ENCODE measurements around the gene UCP3. TPM values are rescaled to one million over a fixed set of nuclear protein-coding genes. Genes with fewer than 3 reads are reported as not detected.

Gene UCP3
- total and polyA plus RNA-seq, 7 donors, result 8.9 to 587 (median 202) TPM

- WGBS, 3 donors, result 27 to 53% (median 31%) methylated on average over 4 of the region's 4 CpGs
- H3K9me3 ChIP-seq, result no peaks in the 10 kb centered on the region
- TF ChIP-seq, protein P1, sequence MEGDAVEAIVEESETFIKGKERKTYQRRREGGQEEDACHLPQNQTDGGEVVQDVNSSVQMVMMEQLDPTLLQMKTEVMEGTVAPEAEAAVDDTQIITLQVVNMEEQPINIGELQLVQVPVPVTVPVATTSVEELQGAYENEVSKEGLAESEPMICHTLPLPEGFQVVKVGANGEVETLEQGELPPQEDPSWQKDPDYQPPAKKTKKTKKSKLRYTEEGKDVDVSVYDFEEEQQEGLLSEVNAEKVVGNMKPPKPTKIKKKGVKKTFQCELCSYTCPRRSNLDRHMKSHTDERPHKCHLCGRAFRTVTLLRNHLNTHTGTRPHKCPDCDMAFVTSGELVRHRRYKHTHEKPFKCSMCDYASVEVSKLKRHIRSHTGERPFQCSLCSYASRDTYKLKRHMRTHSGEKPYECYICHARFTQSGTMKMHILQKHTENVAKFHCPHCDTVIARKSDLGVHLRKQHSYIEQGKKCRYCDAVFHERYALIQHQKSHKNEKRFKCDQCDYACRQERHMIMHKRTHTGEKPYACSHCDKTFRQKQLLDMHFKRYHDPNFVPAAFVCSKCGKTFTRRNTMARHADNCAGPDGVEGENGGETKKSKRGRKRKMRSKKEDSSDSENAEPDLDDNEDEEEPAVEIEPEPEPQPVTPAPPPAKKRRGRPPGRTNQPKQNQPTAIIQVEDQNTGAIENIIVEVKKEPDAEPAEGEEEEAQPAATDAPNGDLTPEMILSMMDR (IDR thresholded peaks at IDR 0.05), result no peak
- H3K27ac ChIP-seq, result peak overlapping the region; percentile 96
- peak overlapping the region; percentile 47 for H3K4me3 ChIP-seq
- H3K27me3 ChIP-seq (ENCODE audit: insufficient read depth in 3 of 3, low read length in 2 of 3), result no peaks in the 10 kb centered on the region
- H3K4me1 ChIP-seq, result peaks cover 41% of the 10 kb centered on the region
- peak in 1 of 2 donors; percentile 56 for DNase-seq
- peaks cover 0 to 12% of the 10 kb centered on the region in 2 donors for H3K36me3 ChIP-seq (ENCODE audit: insufficient read depth in 1 of 2, low read depth in 1 of 2)
- peak; percentile 25 to 60 (median 28) for ATAC-seq
- intact Hi-C loops (cut with DNase I), result no loop called here
These were observed 10.3 kb upstream of the UCP3 start for GRCh38 chr11:74019104-74019738.

DNA sequence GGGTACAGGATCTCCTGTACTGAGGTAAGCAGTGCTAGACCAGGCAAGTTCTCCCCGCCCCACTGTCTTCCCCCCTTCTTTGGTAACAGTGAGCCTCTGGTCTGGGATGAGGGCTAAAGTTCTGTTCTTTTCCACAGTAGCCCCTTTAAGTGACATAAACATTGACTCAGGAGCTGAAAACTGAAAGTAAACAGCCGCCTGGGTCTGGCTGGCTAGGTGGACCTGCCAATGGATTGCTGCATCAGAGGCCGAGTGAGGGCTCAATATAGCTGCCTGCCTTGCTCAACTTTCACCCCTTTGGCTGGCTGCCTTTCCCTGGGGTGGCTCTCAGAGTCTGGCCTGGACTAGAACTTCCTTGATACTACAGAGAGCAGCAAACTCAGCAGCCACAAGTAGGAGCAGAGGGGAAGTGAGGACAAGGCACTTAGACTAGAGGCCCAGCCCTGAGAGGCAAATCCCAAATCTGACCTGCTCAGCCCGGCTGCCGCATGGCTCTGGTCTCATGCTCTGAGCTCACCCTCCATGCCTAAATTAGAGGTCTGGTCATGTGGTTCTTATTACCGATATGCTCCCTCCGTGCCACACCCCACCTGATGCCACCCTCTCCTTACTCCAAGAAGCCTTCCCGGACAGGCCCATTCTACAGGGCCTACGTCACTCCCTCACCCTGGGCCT is 9.6 kb upstream of the UCP3 start:
- 19 to 33% (median 19%) methylated on average over 9 of the region's 9 CpGs for WGBS, 3 donors
- Histone ChIP-seq H3K27me3 (ENCODE audit: insufficient read depth in 3 of 3, low read length in 2 of 3) (no peaks in the 10 kb centered on the region), H3K9me3 (no peaks in the 10 kb centered on the region), H3K4me1 (peaks cover 38% of the 10 kb centered on the region), H3K4me3 (peak overlapping the region; percentile 47), H3K36me3 (ENCODE audit: insufficient read depth in 1 of 2, low read depth in 1 of 2) (peaks cover 0 to 12% of the 10 kb centered on the region in 2 donors), H3K27ac (peak overlapping the region; percentile 96)
- TF ChIP-seq, protein P1 (IDR thresholded peaks at IDR 0.05), result no peak
- ATAC-seq (peak; percentile 91 to 94 (median 93)), DNase-seq (peak; percentile 95 to 98)
- intact Hi-C loops (cut with DNase I), result no loop called here

DNA sequence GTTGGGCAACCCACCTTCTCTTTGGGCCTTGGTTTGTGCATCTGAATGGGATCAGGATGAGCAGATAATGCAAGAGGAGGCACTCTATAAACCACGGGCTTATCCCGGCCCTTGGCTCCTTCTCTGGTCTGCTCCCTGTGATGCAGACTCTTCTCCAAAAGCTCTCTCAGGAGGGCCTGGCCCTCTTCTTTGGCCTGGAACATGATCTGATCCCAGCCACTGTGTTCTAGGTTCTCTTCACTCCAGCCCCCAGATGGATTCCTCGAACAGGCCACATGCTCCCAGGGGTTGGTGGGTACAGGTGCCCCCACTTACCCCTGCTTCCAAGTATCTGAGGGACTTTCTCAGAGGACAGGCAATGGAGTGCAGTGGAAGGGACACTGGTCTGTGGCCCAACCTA is 8.7 kb upstream of the UCP3 start:
- H3K4me1 ChIP-seq, result peaks cover 38% of the 10 kb centered on the region
- H3K27me3 ChIP-seq (ENCODE audit: insufficient read depth in 3 of 3, low read length in 2 of 3), result no peaks in the 10 kb centered on the region
- H3K36me3 ChIP-seq (ENCODE audit: insufficient read depth in 1 of 2, low read depth in 1 of 2), result peaks cover 0 to 6% of the 10 kb centered on the region in 2 donors
- H3K9me3 ChIP-seq, result no peaks in the 10 kb centered on the region
- ATAC-seq (no peak), DNase-seq (no peak)
- intact Hi-C loops (cut with DNase I), result no loop called here
- 45 to 88% (median 60%) methylated on average over 3 of the region's 3 CpGs for WGBS, 3 donors
- TF ChIP-seq, protein P1 (IDR thresholded peaks at IDR 0.05), result no peak
- H3K27ac ChIP-seq, result peak overlapping the region; percentile 96
- peak overlapping the region; percentile 47 for H3K4me3 ChIP-seq

DNA sequence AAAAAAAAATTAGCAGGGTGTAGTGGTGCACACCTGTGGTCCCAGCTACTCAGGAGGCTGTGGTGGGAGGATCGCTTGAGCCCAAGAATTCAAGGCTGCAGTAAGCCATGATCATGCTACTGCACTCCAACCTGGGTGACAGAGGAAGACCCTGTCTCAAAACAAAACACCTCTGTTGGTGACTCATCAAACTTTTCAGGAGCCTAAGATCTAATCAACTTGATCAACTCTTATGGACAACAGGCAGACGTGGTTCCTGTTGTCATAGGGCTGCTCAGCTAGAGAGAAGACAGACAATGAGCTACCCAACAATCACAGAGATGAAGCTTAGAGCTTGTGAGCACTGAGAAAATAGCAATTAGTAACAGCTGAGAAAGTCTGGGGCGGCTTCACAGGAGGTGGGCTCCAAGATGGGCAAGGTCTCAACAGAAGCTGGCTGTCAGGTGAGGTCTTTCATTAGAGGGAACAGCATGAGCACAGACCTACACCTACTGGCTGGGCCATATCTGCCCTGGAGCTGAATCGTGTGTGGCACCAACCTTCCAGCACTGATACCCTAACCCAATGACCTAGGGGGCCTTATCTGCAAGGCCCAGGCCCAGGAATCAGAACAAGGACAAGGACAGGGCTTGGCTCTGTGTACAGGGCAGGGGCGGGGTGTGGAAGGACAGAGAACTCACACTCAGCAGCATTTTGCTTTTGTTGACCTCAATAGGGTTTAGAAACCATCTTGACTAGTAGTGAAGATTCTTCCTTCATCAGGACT is 7.2 kb upstream of the UCP3 start:
- no peak for ATAC-seq
- DNase-seq, result no peak
- peaks cover 41% of the 10 kb centered on the region for H3K4me1 ChIP-seq
- 97 to 99% (median 98%) methylated on average over 5 of the region's 5 CpGs for WGBS, 3 donors
- H3K4me3 ChIP-seq, result no peak overlapping the region
- no peaks in the 10 kb centered on the region for H3K27me3 ChIP-seq (ENCODE audit: insufficient read depth in 3 of 3, low read length in 2 of 3)
- H3K36me3 ChIP-seq (ENCODE audit: insufficient read depth in 1 of 2, low read depth in 1 of 2), result peaks cover 0 to 5% of the 10 kb centered on the region in 2 donors
- H3K27ac ChIP-seq, result peak overlapping the region; percentile 16
- intact Hi-C loops (cut with DNase I), result no loop called here
- H3K9me3 ChIP-seq, result no peaks in the 10 kb centered on the region
- TF ChIP-seq, protein P1 (IDR thresholded peaks at IDR 0.05), result no peak
